ENCODE data around the gene TMEM186.

TMEM186 gene

DNA sequence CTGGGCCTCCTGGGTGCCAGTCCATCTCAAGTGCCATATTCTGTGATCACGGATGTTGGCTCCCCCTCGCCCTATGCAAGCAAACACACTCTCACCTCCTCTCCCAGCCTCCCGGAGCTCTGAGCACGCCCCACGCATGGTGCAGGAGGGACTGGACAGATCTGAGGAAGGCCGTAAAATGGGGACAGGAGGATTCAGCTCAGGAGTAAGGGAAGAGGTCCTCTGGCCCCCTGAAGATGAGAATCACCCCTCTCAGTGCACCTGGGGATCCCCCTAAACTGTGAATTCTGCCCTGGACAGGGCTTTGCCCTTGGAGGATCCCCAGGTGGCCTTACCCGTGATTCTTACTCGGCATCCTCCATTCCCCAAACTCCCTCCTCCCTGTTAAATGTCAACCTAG lies 15.6 kb downstream of the TMEM186 start:
- TF ChIP-seq, protein P1, sequence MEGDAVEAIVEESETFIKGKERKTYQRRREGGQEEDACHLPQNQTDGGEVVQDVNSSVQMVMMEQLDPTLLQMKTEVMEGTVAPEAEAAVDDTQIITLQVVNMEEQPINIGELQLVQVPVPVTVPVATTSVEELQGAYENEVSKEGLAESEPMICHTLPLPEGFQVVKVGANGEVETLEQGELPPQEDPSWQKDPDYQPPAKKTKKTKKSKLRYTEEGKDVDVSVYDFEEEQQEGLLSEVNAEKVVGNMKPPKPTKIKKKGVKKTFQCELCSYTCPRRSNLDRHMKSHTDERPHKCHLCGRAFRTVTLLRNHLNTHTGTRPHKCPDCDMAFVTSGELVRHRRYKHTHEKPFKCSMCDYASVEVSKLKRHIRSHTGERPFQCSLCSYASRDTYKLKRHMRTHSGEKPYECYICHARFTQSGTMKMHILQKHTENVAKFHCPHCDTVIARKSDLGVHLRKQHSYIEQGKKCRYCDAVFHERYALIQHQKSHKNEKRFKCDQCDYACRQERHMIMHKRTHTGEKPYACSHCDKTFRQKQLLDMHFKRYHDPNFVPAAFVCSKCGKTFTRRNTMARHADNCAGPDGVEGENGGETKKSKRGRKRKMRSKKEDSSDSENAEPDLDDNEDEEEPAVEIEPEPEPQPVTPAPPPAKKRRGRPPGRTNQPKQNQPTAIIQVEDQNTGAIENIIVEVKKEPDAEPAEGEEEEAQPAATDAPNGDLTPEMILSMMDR (conservative IDR thresholded peaks at IDR 0.05; ENCODE audit: low read length), result no peak

DNA sequence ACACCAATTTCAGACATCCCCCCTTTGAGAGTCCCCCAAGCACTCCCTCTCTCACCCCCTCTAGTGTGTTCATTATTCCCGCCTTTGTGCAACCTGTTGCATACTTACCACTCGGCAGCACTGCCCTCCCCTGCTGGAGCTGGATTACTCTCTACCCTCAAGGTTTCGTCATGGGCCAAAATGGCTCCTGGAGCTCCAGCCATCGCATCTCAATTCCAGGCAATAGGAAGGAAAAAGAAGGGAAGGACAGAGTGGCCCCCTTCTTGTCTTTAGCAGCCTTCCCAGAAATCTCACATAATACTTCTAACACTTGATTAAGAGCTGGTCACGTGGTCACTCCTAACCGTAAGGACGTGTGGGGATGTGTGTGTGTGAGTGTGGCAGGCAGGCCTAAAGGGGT lies 20.2 kb downstream of the TMEM186 start:
- H3K4me3 ChIP-seq (ENCODE audit: low read length), result no peak overlapping the region
- no peak for DNase-seq (ENCODE audit: low read depth)
- TF ChIP-seq, protein P1 (conservative IDR thresholded peaks at IDR 0.05; ENCODE audit: low read length), result no peak

More for the DNA sequence above, 15.6 kb downstream of the TMEM186 start:
- no peak overlapping the region for H3K4me3 ChIP-seq (ENCODE audit: low read length)
- no peak for DNase-seq (ENCODE audit: low read depth)

DNA sequence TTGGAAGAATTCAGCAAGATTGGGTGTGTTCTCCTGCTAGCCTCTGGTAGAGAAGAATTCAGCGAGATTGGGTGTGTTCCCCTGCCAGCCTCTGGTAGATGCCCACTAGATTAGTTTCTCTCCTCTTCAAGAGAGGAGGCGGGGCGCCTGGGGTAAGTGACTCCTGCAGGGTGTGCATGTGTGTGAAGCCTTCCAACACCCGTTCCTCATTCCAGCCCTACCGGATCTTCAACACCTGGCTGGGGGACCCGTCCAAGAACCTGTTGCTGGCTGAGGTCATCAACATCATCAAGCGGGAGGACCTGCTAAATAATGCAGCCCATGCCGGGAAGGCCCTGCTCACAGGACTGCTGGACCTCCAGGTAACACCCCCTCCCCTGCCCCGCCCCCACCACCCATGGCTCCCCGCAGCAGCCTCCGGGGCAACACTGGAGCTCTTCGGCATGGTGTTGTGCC lies 21.3 kb downstream of the TMEM186 start:
- no peak for DNase-seq (ENCODE audit: low read depth)
- H3K4me3 ChIP-seq (ENCODE audit: low read length), result no peak overlapping the region
- TF ChIP-seq, protein P1 (conservative IDR thresholded peaks at IDR 0.05; ENCODE audit: low read length), result no peak

DNA sequence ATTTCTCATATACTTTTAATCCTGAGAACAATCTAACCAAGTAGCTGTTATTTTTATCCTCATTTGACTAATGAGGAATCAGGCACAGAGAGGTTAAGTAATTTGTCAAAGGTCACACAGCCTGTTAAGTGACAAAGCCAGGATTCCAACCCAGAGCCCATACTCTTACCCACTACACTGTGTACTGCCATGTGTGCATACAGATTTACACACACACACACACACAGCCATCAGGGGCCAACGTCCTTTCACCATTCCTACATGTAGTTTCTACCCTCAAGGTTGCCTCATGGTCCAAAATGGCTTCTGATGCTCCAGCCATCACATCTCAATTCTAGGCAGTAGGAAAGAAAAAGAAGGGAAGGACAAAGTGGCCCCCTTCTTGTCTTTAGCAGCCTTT lies 22.1 kb downstream of the TMEM186 start:
- H3K4me3 ChIP-seq (ENCODE audit: low read length), result no peak overlapping the region
- TF ChIP-seq, protein P1 (conservative IDR thresholded peaks at IDR 0.05; ENCODE audit: low read length), result no peak
- DNase-seq (ENCODE audit: low read depth), result no peak

DNA sequence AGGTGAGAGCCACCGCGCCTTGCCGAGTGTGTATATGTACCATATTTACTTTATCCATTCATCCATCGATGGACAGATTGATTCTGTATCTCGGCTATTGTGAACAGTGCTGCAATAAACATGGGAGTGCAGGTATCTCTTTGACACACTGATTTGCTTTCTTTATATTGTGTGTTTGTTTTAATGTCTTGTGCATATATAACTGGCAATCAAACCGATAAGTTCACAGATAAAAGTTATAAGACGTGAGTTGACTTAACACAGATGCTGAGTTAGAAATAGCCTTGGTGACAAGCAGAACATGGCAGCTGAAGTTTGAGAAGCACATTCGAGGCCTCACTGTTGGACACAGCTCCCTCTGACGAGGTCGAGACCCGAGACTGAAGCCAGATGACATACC lies 23.2 kb downstream of the TMEM186 start:
- no peak for DNase-seq (ENCODE audit: low read depth)
- TF ChIP-seq, protein P1 (conservative IDR thresholded peaks at IDR 0.05; ENCODE audit: low read length), result no peak
- no peak overlapping the region for H3K4me3 ChIP-seq (ENCODE audit: low read length)

DNA sequence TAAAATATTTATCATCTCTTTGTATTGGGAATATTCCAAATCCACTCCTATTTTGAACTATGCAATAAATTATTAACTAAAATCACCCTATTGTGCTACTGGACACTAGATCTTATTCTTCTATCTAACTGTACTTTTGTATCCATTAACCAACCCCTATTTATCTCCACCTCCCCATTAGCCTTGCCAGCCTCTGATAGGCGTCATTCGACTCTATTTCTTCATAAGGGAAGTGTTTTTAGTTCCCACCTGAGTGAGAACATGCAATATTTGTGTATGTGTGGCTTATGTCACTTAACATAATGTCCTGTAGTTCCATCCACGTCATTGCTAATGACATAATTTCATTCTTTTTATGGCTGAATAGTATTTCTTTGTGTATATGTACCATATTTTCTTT lies 23.9 kb downstream of the TMEM186 start:
- no peak for DNase-seq (ENCODE audit: low read depth)
- no peak overlapping the region for H3K4me3 ChIP-seq (ENCODE audit: low read length)
- TF ChIP-seq, protein P1 (conservative IDR thresholded peaks at IDR 0.05; ENCODE audit: low read length), result no peak

DNA sequence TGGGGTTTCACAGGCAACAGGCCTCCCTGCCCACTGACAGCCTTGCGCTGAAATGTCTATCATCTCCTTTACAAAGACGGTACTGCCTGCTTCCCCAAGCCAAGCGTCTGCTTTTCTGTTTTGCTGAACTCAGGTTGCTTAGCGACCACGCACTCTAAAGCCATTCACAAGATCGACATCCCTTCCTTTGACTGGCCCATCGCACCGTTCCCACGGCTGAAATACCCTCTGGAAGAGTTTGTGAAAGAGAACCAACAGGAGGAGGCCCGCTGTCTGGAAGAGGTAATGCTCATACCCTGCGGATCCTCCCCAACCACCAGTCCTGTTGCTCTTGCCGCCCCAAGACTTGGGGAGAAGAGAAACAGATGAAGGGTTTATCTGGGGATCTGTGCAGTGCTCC lies 28.7 kb downstream of the TMEM186 start:
- no peak overlapping the region for H3K4me3 ChIP-seq (ENCODE audit: low read length)
- TF ChIP-seq, protein P1 (conservative IDR thresholded peaks at IDR 0.05; ENCODE audit: low read length), result no peak
- DNase-seq (ENCODE audit: low read depth), result no peak

Measured in AG10803 (cell line).